CD4-positive, alpha-beta memory T cell (primary cell): Measurements from ENCODE around the gene ALG9. TPM values are rescaled to one million over a fixed set of nuclear protein-coding genes. Genes with fewer than 3 reads are reported as not detected.
"Not testable (repeated sequence)": the region's sequence is repeated elsewhere in the genome, so short reads cannot be mapped to it uniquely, and the experiment has no call there.

Experiments
- CTCF ChIA-PET: fragments of 350-600 bp; sonication (Branson Sonifier 250); formaldehyde crosslinking; loops from one replicate; lab custom pipeline; 2021; ENCODE audit warnings: inconsistent platforms; ENCODE audit not compliant: partially characterized antibody; lab: Charles Lee
- POLR2A ChIA-PET: fragments of 350-600 bp; sonication (Branson Sonifier 250); formaldehyde crosslinking; loops from one replicate; lab custom pipeline; 2021; ENCODE audit not compliant: partially characterized antibody; lab: Charles Lee
- DNase-seq, 5 donors: peaks; one replicate each; pipeline versions ENCODE4 v3.0.0 to v3.0.0-alpha.2; 2020 to 2022; ENCODE audit warnings: mixed read lengths in 1 of 5
- H3K27ac ChIP-seq: one replicate; pipeline ENCODE4 v1.7.0; 2013; ENCODE audit warnings: low read depth, low read length
- H3K27me3 ChIP-seq: 2 replicates; pipeline ENCODE4 v1.7.0; 2013; ENCODE audit warnings: mild to moderate bottlenecking, low read length, moderate library complexity; ENCODE audit not compliant: insufficient read depth
- H3K36me3 ChIP-seq: 2 replicates; pipeline ENCODE4 v1.7.0; 2013; ENCODE audit warnings: mild to moderate bottlenecking, low read length, moderate library complexity; ENCODE audit not compliant: insufficient read depth
- H3K4me1 ChIP-seq: 2 replicates; pipeline ENCODE4 v1.7.0; 2013; ENCODE audit warnings: mild to moderate bottlenecking, low read length, moderate library complexity; ENCODE audit not compliant: insufficient read depth
- H3K4me3 ChIP-seq, 2 donors: one replicate each; pipeline ENCODE4 v1.7.0; 2013; ENCODE audit warnings: low read length in 2 of 2, mild to moderate bottlenecking in 1 of 2
- H3K9me3 ChIP-seq, 2 donors: one replicate each; pipeline ENCODE4 v1.7.0; 2013; ENCODE audit warnings: low read length in 2 of 2, control low read depth in 1 of 2; ENCODE audit not compliant: control insufficient read depth in 1 of 2
- H3K27ac Mint-ChIP-seq, 7 donors: one replicate each; pipeline ENCODE4 v1.8.0; 2020 to 2021; ENCODE audit warnings: mixed read lengths in 7 of 7, mild to moderate bottlenecking in 6 of 7, inconsistent platforms in 3 of 7, moderate library complexity in 3 of 7
- H3K27me3 Mint-ChIP-seq, 2 donors: one replicate each; pipeline ENCODE4 v1.8.0; 2020 to 2021; ENCODE audit warnings: mixed read lengths in 2 of 2
- H3K36me3 Mint-ChIP-seq, 2 donors: one replicate each; pipeline ENCODE4 v1.8.0; 2020 to 2021; ENCODE audit warnings: mixed read lengths in 2 of 2, inconsistent platforms in 1 of 2, mild to moderate bottlenecking in 1 of 2
- H3K4me1 Mint-ChIP-seq, 4 donors: one replicate each; pipeline ENCODE4 v1.8.0; 2020 to 2021; ENCODE audit warnings: mixed read lengths in 4 of 4, mild to moderate bottlenecking in 1 of 4
- H3K4me3 Mint-ChIP-seq, 8 donors: one replicate each; pipeline ENCODE4 v1.8.0; 2020 to 2021; ENCODE audit warnings: mixed read lengths in 8 of 8, mild to moderate bottlenecking in 7 of 8, moderate library complexity in 6 of 8, inconsistent platforms in 3 of 8
- H3K9me3 Mint-ChIP-seq, 8 donors: one replicate each; pipeline ENCODE4 v1.8.0; 2020 to 2021; ENCODE audit warnings: mixed read lengths in 8 of 8, mild to moderate bottlenecking in 5 of 8, inconsistent platforms in 3 of 8, moderate library complexity in 1 of 8
- intact Hi-C: fragments of 100-400 bp; cut with micrococcal nuclease; formaldehyde crosslinking; loops from one replicate; pipeline ENCODE4 v1.15.1; 2023
- polyA plus RNA-seq, 2 donors: library from polyadenylated mRNA; unstranded; fragments of 300-500 nt; fragmentation: Illumina TruSeq; gene quantifications; one replicate each; pipeline ENCODE4 v1.2.3, GENCODE V29; 2021
- total RNA-seq, 2 experiments: library from RNA; stranded (reverse); gene quantifications; one replicate each; pipeline ENCODE4 v1.2.3, GENCODE V29; 2021

ALG9 gene
- total and polyA plus RNA-seq, 4 experiments from 2014 or later, result 8.6 to 28.3 (median 21.2) TPM

DNA sequence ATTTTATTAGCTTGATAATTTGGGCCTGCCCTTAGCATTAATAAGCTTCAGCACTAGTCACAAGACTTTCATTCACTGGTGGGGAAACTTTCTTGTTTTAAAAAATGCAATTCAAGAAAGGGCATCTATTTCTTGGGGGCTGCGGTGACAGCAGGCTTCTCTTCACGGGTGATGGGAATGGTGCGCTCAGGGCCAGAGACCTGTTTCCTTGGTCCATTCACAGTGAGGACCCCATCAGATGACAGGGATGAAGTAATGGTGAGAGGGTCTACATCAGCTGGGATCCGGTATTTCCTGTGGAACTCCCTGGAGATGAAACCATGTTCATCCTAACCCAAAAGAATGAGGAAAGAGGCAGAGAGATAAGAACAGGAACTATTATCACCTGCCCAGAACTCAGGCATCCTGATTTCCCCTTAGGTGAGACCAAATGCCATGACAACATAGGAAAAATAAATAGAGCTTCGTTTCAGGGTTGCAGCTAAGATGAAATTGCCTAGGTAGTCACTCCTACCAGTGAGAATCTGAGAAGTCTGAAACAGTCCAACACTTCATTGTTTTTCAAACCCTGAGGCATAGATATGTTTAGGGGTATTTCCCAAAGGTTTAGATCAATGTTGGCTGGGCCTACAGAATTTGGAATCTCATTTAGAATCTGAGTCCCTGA lies 37.4 kb upstream of the ALG9 start:
- Mint-ChIP-seq H3K27me3 (peaks cover 19 to 24% of the 10 kb centered on the region in 2 donors), H3K27ac (no peak overlapping the region), H3K36me3 (peaks cover 0 to 6% of the 10 kb centered on the region in 2 donors), H3K9me3 (peaks cover 0 to 3% (median 0%) of the 10 kb centered on the region in 8 donors), H3K4me1 (peaks cover 0 to 4% (median 0%) of the 10 kb centered on the region in 4 donors), H3K4me3 (no peak overlapping the region)
- Histone ChIP-seq H3K27ac (no peak overlapping the region), H3K27me3 (no peaks in the 10 kb centered on the region), H3K4me3 (no peak overlapping the region), H3K9me3 (no peaks in the 10 kb centered on the region), H3K36me3 (no peaks in the 10 kb centered on the region), H3K4me1 (no peaks in the 10 kb centered on the region)
- no peak for DNase-seq
- CTCF ChIA-PET, result interaction anchor here (1.0 kb wide), 1 partner anchor 23 kb away, joined by 4 read pairs; no protein-coding TSS in a partner anchor
- POLR2A ChIA-PET, result no interaction called here
- intact Hi-C loops, result no loop called here

DNA sequence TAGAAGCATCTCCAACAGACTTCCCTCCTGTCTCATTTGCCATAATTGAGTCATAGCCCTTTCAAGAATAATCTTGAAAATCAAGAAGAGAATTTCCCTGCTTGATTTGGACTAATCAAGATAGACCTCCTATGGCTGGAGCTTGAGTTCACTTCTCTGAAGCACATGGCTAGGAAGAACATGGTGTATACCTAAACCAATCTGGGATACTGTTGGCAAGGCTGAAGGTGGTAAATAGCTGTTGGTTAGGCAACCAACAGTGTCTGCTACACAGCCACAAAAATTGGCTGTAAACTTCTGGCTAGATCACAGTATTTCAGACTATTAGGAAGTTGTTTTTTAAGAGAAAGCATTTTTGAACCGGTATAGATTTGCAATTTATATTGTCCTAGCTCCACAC lies 35.3 kb upstream of the ALG9 start:
- Histone ChIP-seq H3K4me1 (no peaks in the 10 kb centered on the region), H3K4me3 (no peak overlapping the region), H3K27ac (no peak overlapping the region), H3K36me3 (no peaks in the 10 kb centered on the region), H3K9me3 (no peaks in the 10 kb centered on the region), H3K27me3 (no peaks in the 10 kb centered on the region)
- intact Hi-C loops, result no loop called here
- Mint-ChIP-seq H3K4me3 (no peak overlapping the region), H3K9me3 (peaks cover 0 to 3% (median 0%) of the 10 kb centered on the region in 8 donors), H3K27ac (no peak overlapping the region), H3K36me3 (peaks cover 0 to 9% of the 10 kb centered on the region in 2 donors), H3K27me3 (peaks cover 15 to 20% of the 10 kb centered on the region in 2 donors), H3K4me1 (no peaks in the 10 kb centered on the region)
- POLR2A ChIA-PET, result interaction anchor here (0.9 kb wide), 1 partner anchor 19 kb away, joined by 5 read pairs; no protein-coding TSS in a partner anchor
- no peak for DNase-seq
- CTCF ChIA-PET, result interaction anchor here (1.7 kb wide), 1 partner anchor 25 kb away, joined by 5 read pairs; no protein-coding TSS in a partner anchor

DNA sequence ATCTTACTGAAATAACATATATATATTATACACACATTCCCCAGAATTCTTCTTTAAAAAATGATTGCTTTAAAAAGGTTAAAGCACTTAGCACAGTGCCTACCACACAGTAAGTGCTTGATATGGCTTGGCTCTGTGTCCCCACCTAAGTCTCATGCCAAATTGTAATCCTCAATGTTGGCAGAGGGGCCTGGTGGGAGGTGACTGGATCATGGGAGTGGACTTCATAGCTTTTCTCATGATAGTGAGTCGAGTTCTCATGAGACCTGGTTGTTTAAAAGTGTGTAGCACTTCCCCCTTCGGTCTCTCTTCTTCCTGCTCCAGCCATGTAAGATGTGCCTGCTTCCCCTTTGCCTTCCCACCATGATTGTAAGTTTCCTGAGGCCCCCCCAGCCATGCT lies 34.0 kb upstream of the ALG9 start:
- intact Hi-C loops, result no loop called here
- Mint-ChIP-seq H3K4me1 (no peaks in the 10 kb centered on the region), H3K36me3 (peaks cover 0 to 9% of the 10 kb centered on the region in 2 donors), H3K4me3 (no peak overlapping the region), H3K27ac (no peak overlapping the region), H3K27me3 (peaks cover 5 to 12% of the 10 kb centered on the region in 2 donors), H3K9me3 (peaks cover 0 to 3% (median 0%) of the 10 kb centered on the region in 8 donors)
- POLR2A ChIA-PET, result no interaction called here
- CTCF ChIA-PET, result interaction anchor here (0.7 kb wide), 1 partner anchor 21 kb away, joined by 3 read pairs; no protein-coding TSS in a partner anchor
- Histone ChIP-seq H3K27ac (no peak overlapping the region), H3K4me3 (no peak overlapping the region), H3K27me3 (no peaks in the 10 kb centered on the region), H3K4me1 (no peaks in the 10 kb centered on the region), H3K9me3 (no peaks in the 10 kb centered on the region), H3K36me3 (no peaks in the 10 kb centered on the region)
- DNase-seq, result no peak

DNA sequence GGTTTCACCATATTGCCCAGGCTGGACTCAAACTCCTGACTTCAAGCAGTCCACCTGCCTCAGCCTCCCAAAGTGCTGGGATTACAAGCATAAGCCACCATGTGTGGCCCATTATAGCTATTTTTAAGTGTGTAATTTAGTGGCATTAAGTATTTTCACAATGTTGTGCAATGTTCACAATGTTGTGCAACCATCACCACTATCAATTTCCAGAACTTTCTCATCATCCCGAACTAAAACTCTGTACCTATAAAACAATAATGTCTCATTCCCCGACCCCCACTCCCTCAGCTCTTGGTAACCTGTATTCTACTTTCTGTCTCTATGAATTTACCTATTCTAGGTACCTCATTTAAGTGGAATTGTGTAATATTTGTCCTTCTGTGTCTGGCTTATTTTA lies 15.5 kb upstream of the ALG9 start:
- H3K4me3 ChIP-seq, result no peak overlapping the region
- POLR2A ChIA-PET, result no interaction called here
- no peaks in the 10 kb centered on the region for H3K4me1 Mint-ChIP-seq
- H3K27ac ChIP-seq, result no peak overlapping the region
- no peaks in the 10 kb centered on the region for H3K36me3 ChIP-seq
- H3K36me3 Mint-ChIP-seq, result peaks cover 9 to 15% of the 10 kb centered on the region in 2 donors
- no peak overlapping the region for H3K27ac Mint-ChIP-seq
- intact Hi-C loops, result no loop called here
- CTCF ChIA-PET, result no interaction called here
- H3K4me1 ChIP-seq, result no peaks in the 10 kb centered on the region
- DNase-seq, result no peak
- H3K27me3 ChIP-seq, result no peaks in the 10 kb centered on the region
- H3K9me3 ChIP-seq, result no peaks in the 10 kb centered on the region
- no peaks in the 10 kb centered on the region for H3K9me3 Mint-ChIP-seq
- no peak overlapping the region for H3K4me3 Mint-ChIP-seq
- H3K27me3 Mint-ChIP-seq, result no peaks in the 10 kb centered on the region

DNA sequence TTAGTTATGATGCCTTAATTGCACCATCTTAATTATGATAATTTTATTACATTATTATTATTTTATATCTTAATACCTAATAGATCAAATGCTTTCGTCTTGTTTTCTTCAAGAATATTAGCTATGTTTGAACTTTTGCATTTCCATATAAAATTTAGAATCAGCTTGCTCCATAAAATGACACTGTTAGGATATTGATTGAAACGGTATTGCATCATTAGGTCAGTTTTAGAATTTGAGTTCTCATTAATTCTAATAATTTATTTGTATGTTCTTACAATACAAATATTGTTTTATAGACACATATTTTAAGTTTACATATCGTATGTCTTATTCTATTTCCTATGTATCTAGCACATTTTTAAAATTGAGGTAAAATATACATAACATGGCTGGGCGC lies 14.7 kb upstream of the ALG9 start:
- no peaks in the 10 kb centered on the region for H3K9me3 Mint-ChIP-seq
- no peak overlapping the region for H3K4me3 Mint-ChIP-seq
- intact Hi-C loops, result no loop called here

DNA sequence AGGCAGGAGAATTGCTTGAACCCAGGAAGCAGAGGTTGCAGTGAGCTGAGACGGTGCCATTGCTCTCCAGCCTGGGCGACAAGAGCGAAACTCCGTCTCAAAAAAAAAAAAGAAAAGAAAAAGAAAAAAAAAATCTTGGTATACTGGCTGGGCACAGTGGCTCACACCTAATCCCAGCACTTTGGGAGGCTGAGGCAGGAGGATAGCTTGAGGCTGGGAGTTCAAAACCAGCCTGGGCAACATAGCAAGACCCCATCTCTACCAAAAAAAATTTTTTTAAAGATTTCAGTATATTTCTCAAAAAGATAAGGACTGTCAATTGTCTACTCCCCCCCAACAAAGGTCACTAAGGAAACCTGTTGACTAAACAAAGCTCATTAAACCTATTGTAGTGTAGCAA lies 13.7 kb upstream of the ALG9 start:
- H3K4me3 ChIP-seq, H3K27me3 Mint-ChIP-seq, H3K36me3 ChIP-seq, H3K27ac Mint-ChIP-seq, H3K27ac ChIP-seq, H3K4me1 Mint-ChIP-seq, H3K4me1 ChIP-seq, DNase-seq, H3K27me3 ChIP-seq, H3K9me3 Mint-ChIP-seq, H3K4me3 Mint-ChIP-seq, intact Hi-C loops, H3K9me3 ChIP-seq: not testable (repeated sequence)
- ChIA-PET CTCF (interaction anchor here (1.2 to 1.5 kb wide), 2 partner anchors 14 to 47 kb away, joined by 3 to 6 read pairs; no protein-coding TSS in a partner anchor), POLR2A (interaction anchor here (0.7 kb wide), 1 partner anchor 14 kb away, joined by 3 read pairs; the partner anchor contains the start of gene ALG9)
- peaks cover 9 to 15% of the 10 kb centered on the region in 2 donors for H3K36me3 Mint-ChIP-seq

More for the DNA sequence above, 14.7 kb upstream of the ALG9 start:
- ChIA-PET CTCF (interaction anchor here (1.5 kb wide), 1 partner anchor 46 kb away, joined by 6 read pairs; no protein-coding TSS in a partner anchor), POLR2A (no interaction called here)
- Mint-ChIP-seq H3K27ac (no peak overlapping the region), H3K36me3 (peaks cover 9 to 15% of the 10 kb centered on the region in 2 donors), H3K27me3 (no peaks in the 10 kb centered on the region), H3K4me1 (no peaks in the 10 kb centered on the region)
- no peak for DNase-seq
- Histone ChIP-seq H3K4me3 (no peak overlapping the region), H3K27ac (no peak overlapping the region), H3K27me3 (no peaks in the 10 kb centered on the region), H3K4me1 (no peaks in the 10 kb centered on the region), H3K36me3 (no peaks in the 10 kb centered on the region), H3K9me3 (no peaks in the 10 kb centered on the region)

DNA sequence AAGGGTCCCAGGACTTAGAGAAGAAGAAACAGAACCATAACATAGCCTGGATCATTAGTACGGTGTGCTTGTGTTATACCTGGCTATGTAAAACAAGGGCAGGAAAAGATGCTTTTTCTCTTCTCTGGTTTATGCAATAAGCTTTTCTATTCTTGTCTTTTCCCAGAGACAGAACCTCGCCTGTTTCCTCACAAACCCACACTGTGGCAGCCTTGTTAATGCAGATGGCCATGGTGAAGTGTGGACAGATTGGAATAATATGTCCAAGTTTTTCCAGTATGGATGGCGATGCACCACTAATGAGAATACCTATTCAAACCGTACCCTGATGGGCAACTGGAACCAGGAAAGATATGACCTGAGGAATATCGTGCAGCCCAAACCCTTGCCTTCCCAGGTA lies 10.8 kb upstream of the ALG9 start:
- Mint-ChIP-seq H3K36me3 (peaks cover 9 to 29% of the 10 kb centered on the region in 2 donors), H3K4me3 (peak overlapping the region in 1 of 8 donors; percentile 5), H3K27me3 (no peaks in the 10 kb centered on the region), H3K27ac (peak overlapping the region in 1 of 7 donors; percentile 93), H3K4me1 (peaks cover 11 to 28% (median 16%) of the 10 kb centered on the region in 4 donors), H3K9me3 (no peaks in the 10 kb centered on the region)
- Histone ChIP-seq H3K27me3 (no peaks in the 10 kb centered on the region), H3K9me3 (no peaks in the 10 kb centered on the region), H3K4me3 (no peak overlapping the region), H3K27ac (no peak overlapping the region), H3K36me3 (no peaks in the 10 kb centered on the region), H3K4me1 (peaks cover 18% of the 10 kb centered on the region)
- no peak for DNase-seq
- POLR2A ChIA-PET, result interaction anchor here (1.3 to 1.9 kb wide), 2 partner anchors 11 to 44 kb away, joined by 6 to 8 read pairs; partner anchors contain the start of gene ALG9
- intact Hi-C loops, result no loop called here
- CTCF ChIA-PET, result interaction anchor here (1.5 to 4.6 kb wide), 4 partner anchors 11 to 49 kb away, joined by 6 to 19 read pairs (median 14); partner anchors contain the start of gene ALG9
